NCI-H2029 (cell line): Measurements from ENCODE around the gene PTX3.

Experiments
- DNase-seq: peaks from one replicate; lab custom pipeline; 2025; lab: John Stamatoyannopoulos, UW

The PTX3 gene

DNA sequence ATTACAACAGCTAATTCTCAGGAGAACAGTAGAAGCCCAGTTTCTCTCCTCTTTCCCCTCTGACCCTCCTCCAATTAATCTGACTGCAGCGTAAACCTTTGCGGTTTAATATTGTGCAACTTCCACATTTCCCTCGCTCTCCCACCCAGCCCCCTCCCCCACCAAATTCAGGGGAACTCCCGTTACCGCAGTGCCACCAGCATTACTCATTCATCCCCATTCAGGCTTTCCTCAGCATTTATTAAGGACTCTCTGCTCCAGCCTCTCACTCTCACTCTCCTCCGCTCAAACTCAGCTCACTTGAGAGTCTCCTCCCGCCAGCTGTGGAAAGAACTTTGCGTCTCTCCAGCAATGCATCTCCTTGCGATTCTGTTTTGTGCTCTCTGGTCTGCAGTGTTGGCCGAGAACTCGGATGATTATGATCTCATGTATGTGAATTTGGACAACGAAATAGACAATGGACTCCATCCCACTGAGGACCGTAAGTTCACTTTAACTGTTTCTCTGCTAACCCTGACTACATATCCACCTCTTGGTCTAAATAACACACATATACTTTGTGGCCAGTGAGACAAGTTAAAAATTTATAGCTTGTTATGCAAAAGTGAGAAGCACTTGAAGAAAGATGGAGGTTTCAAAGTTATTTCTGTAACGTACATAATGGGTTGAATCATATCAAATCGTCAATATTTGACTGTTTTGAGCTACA, at the start of gene PTX3:
Gene PTX3, plus strand, starts transcription at position 268 of the 709 bp plus-strand sequence. Its CDS starts 84 bp downstream, at position 352.
- no peak for DNase-seq

DNA sequence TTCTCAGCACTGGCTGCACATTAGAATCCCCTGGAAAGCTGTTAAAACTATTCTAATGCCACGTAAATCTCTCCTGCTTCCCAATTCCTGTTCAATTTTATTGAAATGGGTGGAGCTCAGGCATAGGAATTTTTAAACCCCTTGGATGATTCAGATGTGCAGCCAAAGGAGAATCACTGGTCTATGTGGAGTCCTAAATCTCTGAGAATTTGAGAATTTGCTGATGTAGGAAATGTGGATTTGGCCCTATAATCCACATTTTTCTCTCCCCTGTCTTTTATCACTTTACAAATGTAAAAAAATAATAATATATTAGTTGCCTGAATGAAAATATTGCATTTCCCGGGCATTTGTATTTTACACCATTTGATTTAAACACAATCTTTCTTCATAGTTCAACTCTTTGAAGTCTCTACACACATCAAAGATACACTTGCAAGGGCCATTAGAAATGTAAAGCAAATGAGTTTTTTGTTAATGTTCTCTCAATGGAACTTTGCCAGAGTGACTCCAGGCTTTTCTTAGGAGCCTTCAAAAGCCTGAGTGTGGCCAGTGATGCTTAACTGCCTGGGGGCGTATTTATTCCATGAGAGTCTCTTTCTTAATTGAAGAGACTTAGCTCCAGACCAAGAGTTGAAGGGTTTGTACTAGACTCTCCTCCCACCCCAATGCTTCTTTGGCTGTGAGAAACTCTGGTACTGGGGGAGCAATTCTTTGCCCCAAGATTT, 48.8 kb upstream of the PTX3 start:
- no peak for DNase-seq

DNA sequence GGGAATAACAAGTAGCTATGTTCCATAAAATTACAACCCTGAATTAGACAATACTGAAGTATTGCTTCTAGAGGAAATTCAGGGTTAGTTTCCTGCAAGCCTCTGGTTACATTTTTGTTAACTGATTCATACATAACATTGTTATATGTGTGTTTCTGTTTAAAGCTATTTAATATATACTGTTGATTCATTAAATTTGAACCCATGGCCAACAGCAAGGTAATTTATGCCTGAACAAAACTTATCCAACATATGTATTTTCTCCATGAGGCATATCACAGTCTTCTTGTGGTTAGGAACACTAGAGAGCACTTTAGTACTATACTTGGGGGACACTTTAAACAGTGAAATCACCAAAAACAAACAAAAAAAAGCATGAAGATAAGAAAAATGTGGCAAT, 47.7 kb upstream of the PTX3 start:
- DNase-seq = no peak

DNA sequence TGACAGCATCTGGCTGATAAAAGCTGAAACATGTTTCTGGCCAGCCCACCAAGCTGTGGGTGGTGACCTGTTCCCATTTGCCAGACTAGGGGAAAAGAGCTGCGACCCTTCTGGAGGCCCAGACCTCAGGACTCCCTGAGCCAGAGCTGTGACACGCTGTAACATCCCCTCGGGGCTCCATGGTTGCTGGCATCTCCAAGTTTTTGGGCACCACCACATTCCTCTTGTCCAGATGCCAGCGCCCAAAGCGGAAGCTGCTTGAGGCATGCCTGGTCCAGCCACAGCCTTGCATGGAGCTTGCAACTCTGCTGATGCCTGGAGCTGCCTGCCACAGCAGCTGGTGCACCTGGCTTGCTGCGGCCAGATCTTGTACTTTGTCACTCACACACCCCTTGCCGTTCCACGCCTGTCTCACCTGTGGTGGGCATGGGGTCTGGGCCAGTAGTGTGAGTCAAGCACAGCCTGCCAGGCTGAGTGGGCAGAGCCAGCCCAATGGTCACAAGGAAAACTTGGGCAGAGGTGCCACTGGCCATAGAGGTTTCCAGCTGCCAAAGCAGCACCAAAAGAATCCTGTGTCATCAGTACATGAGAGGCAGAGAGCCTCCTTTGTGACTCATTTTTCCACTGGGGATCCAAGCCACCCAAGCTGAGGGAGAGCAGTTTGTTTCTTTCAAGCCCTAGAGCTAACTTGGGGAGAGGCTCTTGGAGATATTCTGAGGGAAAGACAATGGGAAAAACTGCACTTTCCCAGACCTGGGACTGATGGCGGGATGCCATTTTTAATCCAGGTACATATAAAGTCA, 45.7 kb upstream of the PTX3 start:
- DNase-seq = no peak

DNA sequence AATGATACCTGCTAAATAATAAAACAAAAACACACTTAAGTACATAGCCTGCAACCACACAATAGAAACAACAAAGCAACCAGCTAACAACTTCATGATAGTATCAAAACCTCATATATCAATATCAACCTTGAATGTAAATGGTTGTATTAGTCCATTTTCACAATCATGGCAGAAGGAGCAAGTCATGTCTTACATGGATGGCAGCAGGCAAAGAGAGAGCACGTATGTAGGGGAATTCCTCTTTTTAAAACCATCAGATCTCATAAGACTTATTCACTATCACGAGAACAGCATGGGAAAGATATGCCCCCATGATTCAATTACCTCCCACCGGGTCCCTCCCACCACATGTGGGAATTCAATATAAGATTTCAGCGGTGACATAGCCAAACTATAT, 44.5 kb upstream of the PTX3 start:
- no peak for DNase-seq

DNA sequence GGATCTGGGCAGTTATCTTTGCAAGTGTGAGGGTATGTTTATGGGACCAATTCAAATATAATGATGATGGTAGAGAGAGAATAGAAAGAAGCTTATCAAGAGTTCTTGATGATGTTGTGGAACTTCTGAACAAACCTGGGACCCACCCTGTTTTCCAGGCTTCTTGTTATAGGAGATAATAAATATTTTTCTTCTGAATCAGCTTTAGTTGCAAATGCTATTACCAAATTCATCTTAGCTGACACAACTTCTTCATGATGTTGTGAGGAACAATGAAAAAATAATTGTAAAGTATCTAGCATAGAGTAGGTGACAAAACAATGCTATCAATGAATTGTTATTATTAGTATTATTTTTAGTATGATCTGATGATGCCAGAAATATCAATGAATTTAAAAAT, 43.5 kb upstream of the PTX3 start:
- DNase-seq = no peak

DNA sequence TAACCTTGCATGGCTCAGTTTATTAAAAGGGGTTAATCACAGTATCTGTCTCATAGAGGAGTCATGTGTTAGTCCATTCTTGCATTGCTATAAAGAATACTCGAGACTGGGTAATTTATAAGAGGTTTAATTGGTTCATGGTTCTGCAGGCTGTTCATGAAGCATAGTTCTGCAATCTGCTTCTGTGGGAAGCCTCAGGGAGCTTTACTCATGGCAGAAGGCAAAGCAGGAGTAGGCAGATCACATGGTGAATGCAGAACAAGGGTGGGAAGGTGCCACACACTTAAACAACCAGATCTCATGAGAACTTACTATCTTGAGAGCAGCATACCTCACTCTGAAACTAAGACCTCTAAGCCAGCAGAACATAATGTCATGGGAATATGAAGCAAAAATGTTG, 42.2 kb upstream of the PTX3 start:
- DNase-seq = no peak

DNA sequence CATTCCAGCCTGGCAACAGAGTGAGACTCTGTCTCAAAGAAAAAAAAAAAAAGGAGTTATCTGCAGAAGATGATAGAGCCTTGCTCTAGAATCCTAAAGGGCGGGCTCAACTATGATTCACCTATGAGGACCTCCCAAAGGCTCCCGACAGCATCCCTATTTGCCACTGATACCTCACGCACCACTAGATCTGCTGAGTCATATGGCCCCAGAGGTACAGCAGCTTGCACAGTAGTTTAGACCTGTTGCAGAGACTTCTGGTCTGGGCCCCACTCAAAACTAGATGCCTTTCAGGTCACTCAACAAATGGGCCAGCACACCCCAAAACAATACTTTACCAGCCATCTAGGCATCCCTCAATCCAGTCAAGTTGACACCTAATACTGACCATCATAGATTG, 38.1 kb upstream of the PTX3 start:
- DNase-seq = no peak

DNA sequence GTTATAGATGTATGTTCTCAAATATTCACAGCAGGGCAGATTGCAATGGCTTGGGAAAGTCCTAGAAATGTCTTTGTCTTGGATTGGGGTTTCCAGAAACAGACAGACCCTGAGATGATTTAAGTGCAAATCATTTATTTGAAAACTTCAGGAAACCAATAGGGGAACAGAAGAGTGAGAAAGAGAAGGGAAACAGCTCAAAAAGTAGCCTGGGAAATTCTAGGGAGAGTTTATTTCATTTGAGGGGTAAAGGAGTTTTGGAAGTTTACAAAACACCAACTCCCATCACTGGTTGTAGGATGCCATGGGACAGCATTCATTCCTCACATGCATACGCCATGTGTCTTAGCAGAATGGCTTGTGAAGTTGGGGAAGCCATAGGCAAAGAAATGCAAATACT, 32.3 kb upstream of the PTX3 start:
- DNase-seq = no peak

DNA sequence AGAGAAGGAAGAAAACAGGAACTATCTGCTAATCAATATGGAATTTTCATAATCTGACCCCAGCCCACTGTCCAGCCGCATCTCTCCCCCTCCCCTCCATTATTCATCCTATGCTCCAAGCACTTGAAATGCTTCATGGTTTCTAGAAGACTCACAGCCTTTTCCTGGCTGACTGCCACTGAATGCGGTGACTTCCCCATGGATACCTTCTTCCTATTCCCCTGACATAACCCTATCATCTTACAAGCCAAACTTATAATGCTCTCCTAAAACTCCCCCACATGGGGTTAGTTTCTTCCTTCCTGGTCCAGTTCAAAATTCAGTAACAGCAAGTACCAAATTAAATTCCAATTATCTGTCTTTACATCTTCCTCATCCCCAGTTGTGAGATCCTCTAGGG, 31.2 kb upstream of the PTX3 start:
- DNase-seq = no peak

DNA sequence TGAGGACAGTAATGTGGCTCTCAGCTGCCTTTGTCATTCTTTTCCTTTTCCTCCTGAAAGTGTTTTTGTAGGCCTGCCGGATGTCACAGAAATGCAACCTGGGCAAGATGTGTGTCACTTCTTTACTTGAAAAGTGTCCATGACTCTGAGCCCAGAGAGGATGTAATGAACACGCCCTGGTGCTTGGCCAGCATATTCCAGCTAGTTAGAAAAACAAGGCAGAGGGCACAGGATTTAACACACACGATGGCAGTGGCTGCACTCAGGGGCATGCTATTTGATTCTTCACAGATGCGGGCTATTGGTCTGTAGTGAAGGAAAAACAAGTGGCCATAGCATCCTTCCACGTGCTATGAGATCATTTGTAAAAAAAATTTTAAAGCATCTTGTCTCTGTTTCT, 30.3 kb upstream of the PTX3 start:
- DNase-seq = no peak

DNA sequence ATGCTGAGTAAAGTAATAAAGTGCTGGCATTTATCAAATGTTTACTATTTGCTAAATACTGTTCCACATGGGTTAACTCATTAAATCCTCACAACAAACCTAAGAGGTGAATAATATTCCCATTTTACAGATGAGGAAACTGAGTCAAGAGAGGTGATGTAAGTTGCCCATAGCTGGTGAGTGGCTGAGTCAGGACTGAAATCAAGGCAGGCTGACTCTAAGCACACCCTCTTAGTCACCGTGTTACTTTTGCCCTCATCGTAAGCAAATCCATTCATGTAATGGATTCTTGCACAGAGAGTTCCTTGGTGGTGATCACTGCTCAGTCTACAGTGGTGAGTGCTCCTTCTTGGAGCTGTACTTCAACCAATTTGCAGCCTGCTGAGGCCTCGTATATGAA, 28.9 kb upstream of the PTX3 start:
- no peak for DNase-seq

DNA sequence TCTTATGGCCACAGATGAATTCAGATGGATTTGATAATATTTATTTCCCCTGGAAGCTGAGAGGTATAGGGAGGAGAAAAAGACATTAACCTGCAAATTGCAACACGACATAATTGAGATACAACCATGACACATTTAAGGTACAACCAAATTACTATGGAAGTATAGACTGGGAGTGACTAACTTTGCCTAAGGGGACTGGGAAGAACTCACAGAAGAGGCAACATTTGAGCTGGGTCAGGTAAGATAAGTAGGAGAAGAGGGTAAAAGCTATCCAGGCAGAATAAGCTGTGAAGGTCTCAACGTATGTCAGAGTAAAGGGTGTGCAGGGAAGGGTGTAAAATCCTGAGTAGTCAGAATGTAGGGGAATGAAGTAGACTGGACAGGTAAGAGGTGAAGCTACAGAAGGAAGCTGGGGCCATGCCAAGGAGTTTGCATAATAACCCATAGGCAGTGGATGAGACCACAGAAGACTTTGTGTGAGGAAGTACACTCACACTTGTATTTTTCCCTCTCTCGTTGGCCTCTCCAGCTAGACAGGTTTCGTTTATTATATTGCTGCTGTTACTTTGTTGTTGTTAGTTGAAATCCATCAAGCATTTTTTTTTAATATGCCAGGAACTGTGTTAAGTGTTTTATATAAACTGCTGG, 28.0 kb upstream of the PTX3 start:
- no peak for DNase-seq

DNA sequence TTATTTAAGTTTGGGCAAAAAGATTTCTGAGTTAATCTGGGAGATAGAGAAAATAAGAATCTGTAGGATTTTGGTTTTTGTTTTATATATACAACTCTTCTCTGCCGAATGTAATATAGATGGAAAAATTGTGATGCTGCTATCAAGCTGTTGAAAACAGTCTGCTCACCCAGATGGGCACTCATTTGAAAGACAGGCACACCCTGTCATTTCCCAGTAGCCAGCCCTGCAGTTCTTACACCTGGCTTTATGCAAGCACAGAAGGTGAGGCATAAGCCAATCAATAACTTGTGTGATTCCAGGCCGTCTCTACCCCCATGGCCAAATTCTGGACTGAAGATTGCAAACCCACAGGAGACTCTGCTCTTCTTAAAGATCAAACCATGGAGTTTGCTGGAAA, 27.1 kb upstream of the PTX3 start:
- DNase-seq = no peak

DNA sequence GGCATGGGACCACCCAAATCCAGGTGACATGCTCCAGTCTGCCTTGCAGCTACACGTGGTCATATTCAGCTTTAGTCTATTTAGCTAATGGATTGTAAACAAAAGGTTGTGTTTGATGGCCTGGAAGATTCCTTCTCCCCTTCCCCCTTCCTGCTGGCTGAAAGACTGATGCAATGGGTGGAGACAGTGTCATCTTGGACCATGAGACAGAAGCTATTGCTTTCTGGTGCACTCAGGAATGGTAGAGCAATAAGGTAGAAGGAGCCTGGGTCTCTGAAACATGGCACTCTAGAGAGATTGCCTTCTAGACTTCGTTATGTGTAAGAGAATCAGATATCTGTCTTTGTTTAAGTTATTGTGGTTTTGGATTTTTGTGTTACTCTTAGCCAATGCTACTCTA, 25.7 kb upstream of the PTX3 start:
- DNase-seq = no peak

DNA sequence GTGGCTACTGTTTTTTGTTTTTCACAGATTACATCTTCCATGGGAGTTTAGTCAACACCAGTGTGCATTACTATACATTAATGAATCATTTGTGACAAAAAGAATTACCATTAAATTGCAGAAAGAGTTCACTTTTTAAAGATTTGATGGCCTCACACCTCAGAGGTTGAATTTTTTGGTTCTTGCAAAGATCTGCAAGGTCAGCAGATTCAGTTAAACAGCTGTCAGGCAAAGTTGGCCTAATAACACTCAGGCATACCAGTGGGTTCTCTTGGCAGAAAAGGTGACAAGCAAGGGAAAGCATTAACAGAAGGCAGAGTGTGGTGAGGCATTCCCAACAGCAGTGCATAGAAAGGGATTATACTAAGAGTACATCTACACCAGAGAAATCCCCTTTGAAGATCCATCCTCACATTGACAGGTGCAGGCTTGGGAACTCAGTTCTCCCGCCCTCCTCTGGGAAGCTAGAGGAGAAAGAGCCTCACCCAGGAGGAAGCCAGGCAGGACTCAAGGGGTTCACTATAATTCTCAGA, 24.3 kb upstream of the PTX3 start:
- no peak for DNase-seq

DNA sequence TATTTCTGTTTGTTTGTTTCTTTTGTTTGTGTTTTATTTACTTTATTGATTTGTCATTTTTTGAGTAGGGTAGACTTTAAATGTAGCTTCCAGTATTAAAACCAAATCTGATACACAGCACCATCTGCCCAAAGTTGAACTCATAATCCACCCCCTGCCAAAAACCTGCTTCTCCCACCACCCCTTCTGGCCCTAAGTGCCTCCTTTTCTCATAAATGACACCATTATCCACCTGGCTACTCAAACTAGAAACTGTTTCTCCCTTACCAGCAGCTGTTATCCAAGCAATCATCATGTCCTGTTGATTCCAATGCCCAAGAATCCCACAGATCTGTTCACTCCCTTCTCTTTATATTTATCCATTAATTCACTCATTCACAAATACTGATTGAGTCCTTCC, 21.8 kb upstream of the PTX3 start:
- DNase-seq = no peak

DNA sequence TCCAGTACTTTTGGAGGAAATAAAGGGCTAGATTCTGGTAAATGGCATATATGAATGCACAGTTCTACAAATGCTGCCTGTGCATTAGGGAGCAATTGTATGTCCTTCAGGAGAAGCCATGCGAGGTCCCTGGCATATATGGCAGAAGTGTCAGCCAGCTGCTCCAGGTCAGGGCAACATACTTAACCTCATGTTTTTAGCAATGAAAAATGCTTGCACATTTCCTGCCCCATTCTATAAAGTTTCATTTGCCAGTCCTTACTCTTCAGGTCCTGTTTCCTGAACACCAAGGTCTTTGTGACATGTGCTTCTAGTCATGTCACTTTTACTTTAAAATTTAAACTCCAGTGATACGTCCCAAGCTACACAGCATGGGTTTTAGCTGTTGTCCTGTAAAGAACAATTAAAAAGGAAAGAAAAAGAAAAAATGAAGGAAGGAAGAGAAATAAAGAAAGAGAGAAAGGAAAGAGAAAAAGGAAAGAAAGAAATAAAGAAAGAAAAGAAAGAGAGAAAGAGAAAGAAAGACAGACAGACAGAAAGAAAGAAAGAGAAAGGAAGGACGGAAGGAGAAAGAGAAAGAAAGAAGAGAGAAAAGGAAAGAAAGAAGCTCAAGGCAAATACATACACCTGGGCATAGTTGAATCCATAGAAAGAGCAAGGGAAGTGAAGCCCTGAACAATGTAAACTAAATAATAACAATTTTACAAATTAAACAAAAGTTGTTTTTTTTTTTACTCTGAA, 20.1 kb upstream of the PTX3 start:
- no peak for DNase-seq

DNA sequence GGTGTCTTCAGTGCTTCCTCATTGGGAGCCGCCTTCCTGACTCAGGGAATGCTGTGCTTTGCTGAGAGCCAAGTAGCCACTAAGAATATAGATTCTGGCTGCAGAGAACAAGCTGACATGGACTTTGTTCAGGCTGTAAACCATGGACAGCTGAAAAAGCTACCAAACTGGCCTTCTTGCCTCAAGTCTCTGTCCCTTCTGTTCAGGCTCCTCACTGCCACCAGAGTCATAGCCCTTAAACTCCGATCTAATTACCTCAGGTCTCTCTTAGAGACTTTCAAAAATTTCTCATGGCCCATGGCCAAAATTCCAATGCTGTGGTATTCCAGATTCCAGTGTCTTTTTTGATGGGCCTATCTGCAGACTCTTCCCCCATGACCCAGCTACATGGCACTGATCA, 19.4 kb upstream of the PTX3 start:
- DNase-seq = no peak

DNA sequence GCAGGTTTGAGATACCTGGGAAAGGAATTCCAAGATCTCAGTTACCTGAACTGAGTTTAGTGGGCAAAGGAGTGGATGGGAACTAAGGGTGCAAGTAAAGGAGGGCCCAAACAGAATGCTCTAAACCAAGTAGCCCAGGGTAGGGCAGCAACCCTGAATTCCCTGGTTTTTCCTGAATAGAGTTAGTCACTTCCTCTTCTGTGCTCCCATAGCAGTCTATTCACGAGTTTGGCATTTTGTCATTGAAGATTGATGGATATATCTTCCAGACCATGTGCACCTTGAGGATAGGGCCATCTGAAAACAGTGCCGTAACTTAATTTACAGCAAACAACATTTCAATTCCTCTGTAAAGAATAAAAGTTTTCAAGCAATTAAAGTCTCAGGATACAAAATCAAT, 18.5 kb upstream of the PTX3 start:
- no peak for DNase-seq

DNA sequence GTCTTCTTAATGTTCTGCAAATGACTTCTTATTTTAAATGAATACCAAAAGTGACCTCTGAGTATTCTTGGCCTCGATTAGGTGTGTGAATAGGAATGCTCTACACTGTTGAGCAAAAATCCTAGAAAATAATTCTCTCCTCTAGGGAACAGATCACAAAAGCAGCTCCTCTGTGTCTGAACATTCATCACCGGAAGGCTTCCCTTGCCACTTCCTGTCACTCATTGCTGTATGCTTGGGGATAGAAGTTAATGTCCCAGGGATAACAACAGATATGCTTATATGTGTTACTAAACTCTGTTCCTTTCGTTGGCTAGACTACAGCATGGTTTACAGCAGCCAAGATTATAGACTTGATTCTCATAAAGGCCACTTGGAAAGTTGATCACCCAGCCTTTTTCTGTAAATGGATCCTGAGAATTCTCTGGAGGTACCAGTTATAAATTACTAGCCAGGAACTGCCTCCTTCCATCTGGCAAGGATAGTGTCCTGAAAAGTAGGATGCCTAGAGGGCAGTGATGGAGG, 16.0 kb upstream of the PTX3 start:
- DNase-seq = no peak
